HepG2 (cell line): ENCODE results near the gene FRMD4A. TPM values are rescaled to one million over a fixed set of nuclear protein-coding genes. Genes with fewer than 3 reads are reported as not detected.

ENCODE experiments used
- ATAC-seq: fragments of 200-7000 bp; cut with Tn5 transposase; 3 replicates; pipeline ENCODE4 v1.9.1; 2020; ENCODE audit warnings: mild to moderate bottlenecking, moderate library complexity
- BruUV-seq: library from RNA; stranded (reverse); fragments of 400-500 nt; replicated peaks from 2 replicates; lab custom pipeline; 2021; lab: Mats Ljungman, UMichigan
- CTCF ChIA-PET: fragments of 300-600 bp; formaldehyde crosslinking; extraction: SDS; loops from one replicate; lab custom pipeline; 2021; ENCODE audit warnings: low total read pairs, inconsistent platforms, low intra/inter-chr PET ratio; lab: Yijun Ruan, JAX
- POLR2A ChIA-PET: fragments of 350-600 bp; sonication (Branson Sonifier 250); formaldehyde crosslinking; loops from one replicate; lab custom pipeline; 2020; ENCODE audit warnings: antibody characterized with exemption, inconsistent platforms; lab: Yijun Ruan, JAX
- DNase-seq: peaks from one replicate; pipeline ENCODE4 v3.0.0-alpha.2; 2015; ENCODE audit warnings: low spot score
- FAIRE-seq: peaks from 3 replicates; lab custom pipeline; 2011; peaks lifted over from hg19 to GRCh38; lab: Jason Lieb, UNC
- H2AFZ ChIP-seq: one replicate; pipeline ENCODE4 v1.6.1; 2011; ENCODE audit warnings: low read length, inconsistent platforms
- H3K27ac ChIP-seq: fragments of 300-600 bp; 3 replicates; pipeline ENCODE4 v1.8.0; 2011; ENCODE audit warnings: mixed run types, mild to moderate bottlenecking, mixed read lengths, low read length, inconsistent platforms; ENCODE audit not compliant: insufficient read depth; ENCODE audit errors: extremely low read length
- H3K27me3 ChIP-seq, 2 experiments: fragments of 200-600 bp in 1 of 2; 2 replicates in 1 of 2; 3 replicates in 1 of 2; pipeline versions ENCODE4 v1.6.0 to v1.8.0; 2011; ENCODE audit warnings: low read length in 2 of 2, mild to moderate bottlenecking in 2 of 2, moderate library complexity in 2 of 2, inconsistent platforms in 1 of 2; ENCODE audit not compliant: insufficient read depth in 2 of 2, control insufficient read depth in 1 of 2
- H3K36me3 ChIP-seq, 2 experiments: fragments of 200-600 bp in 1 of 2; replicated peaks in 1 of 2; 2 replicates in 1 of 2; 3 replicates in 1 of 2; pipeline versions ENCODE4 v1.5.1 to v1.8.0; 2011; ENCODE audit warnings: low read length in 2 of 2, inconsistent platforms in 1 of 2; ENCODE audit not compliant: insufficient read depth in 2 of 2, control insufficient read depth in 1 of 2
- H3K4me1 ChIP-seq: 2 replicates; pipeline ENCODE4 v1.5.1; 2012; ENCODE audit warnings: low read length, inconsistent platforms; ENCODE audit not compliant: insufficient read depth
- H3K4me2 ChIP-seq: 2 replicates; pipeline ENCODE4 v1.6.0; 2011; ENCODE audit warnings: low read depth, low read length, inconsistent platforms
- H3K4me3 ChIP-seq, 3 experiments: fragments of 200-600 bp in 1 of 3; sonication (generic), shearing (Covaris generic) in 1 of 3; replicated peaks in 1 of 3; 2 replicates each; pipeline ENCODE4 v1.5.1; 2011 to 2016; ENCODE audit warnings: low read length in 3 of 3, inconsistent platforms in 2 of 3, low read depth in 2 of 3, mild to moderate bottlenecking in 2 of 3, control low read depth in 1 of 3, mixed read lengths in 1 of 3; ENCODE audit not compliant: insufficient read depth in 1 of 3
- H3K79me2 ChIP-seq: one replicate; pipeline ENCODE4 v1.6.1; 2011; ENCODE audit warnings: low read length, inconsistent platforms; ENCODE audit not compliant: insufficient read depth
- H3K9ac ChIP-seq: 2 replicates; pipeline ENCODE4 v1.6.0; 2011; ENCODE audit warnings: mild to moderate bottlenecking, low read depth, low read length, inconsistent platforms; ENCODE audit not compliant: insufficient read depth
- H3K9me3 ChIP-seq: 2 replicates; pipeline ENCODE4 v1.5.1; 2012; ENCODE audit warnings: mild to moderate bottlenecking, low read length
- H4K20me1 ChIP-seq: 2 replicates; pipeline ENCODE4 v1.6.0; 2011; ENCODE audit warnings: inconsistent platforms, mild to moderate bottlenecking, low read length, moderate library complexity; ENCODE audit not compliant: insufficient read depth
- ARID4A ChIP-seq: sonication (generic); formaldehyde crosslinking; IDR thresholded peaks from 2 replicates; pipeline ENCODE4 v1.5.0; 2020; ENCODE audit warnings: mild to moderate bottlenecking, missing genetic modification reagents, borderline replicate concordance
- ARNT2 ChIP-seq: sonication (generic); formaldehyde crosslinking; IDR thresholded peaks from 2 replicates; pipeline ENCODE4 v1.8.0; 2022; ENCODE audit warnings: mild to moderate bottlenecking, low read depth, missing genetic modification reagents, moderate library complexity
- GPN1 ChIP-seq: sonication (generic); formaldehyde crosslinking; IDR thresholded peaks from 2 replicates; pipeline ENCODE4 v1.5.1; 2020; ENCODE audit warnings: missing genetic modification reagents, borderline replicate concordance
- JUNB ChIP-seq: sonication (generic); formaldehyde crosslinking; IDR thresholded peaks from 2 replicates; pipeline ENCODE4 v1.8.0; 2022; ENCODE audit warnings: missing genetic modification reagents, mild to moderate bottlenecking, borderline replicate concordance
- KAT7 ChIP-seq: IDR thresholded peaks from 2 replicates; pipeline ENCODE4 v1.6.1; 2018; ENCODE audit warnings: borderline replicate concordance, missing compliant biosample characterization
- RAD51 ChIP-seq: fragments of 450-650 bp; IDR thresholded peaks from 2 replicates; pipeline ENCODE4 v1.6.1; 2016; ENCODE audit warnings: borderline replicate concordance
- RBFOX2 ChIP-seq: fragments of 200-400 bp; formaldehyde crosslinking; IDR thresholded peaks from 2 replicates; pipeline ENCODE4 v1.6.1; 2017; ENCODE audit warnings: low read depth, mild to moderate bottlenecking, low read length
- SCMH1 ChIP-seq: sonication (generic); formaldehyde crosslinking; IDR thresholded peaks from 2 replicates; pipeline ENCODE4 v1.9.0; 2021; ENCODE audit warnings: missing genetic modification reagents, mild to moderate bottlenecking, borderline replicate concordance
- TAF1 ChIP-seq: sonication (generic); formaldehyde crosslinking; IDR thresholded peaks from 2 replicates; pipeline ENCODE4 v1.4.0; 2020; ENCODE audit warnings: missing genetic modification reagents
- TRIM22 ChIP-seq: fragments of 450-650 bp; IDR thresholded peaks from 2 replicates; pipeline ENCODE4 v1.6.1; 2017
- ZBTB44 ChIP-seq: sonication (generic); formaldehyde crosslinking; IDR thresholded peaks from 2 replicates; pipeline ENCODE4 v1.4.0; 2020; ENCODE audit warnings: missing genetic modification reagents
- ZNF180 ChIP-seq: sonication (generic); formaldehyde crosslinking; IDR thresholded peaks from 2 replicates; pipeline ENCODE4 v1.4.0; 2020; ENCODE audit warnings: low read depth, missing genetic modification reagents, borderline replicate concordance
- ZNF451 ChIP-seq: sonication (generic); formaldehyde crosslinking; IDR thresholded peaks from 2 replicates; pipeline ENCODE4 v1.5.0; 2020; ENCODE audit warnings: mild to moderate bottlenecking, missing genetic modification reagents
- ZNF577 ChIP-seq: sonication (generic); formaldehyde crosslinking; IDR thresholded peaks from 2 replicates; pipeline ENCODE4 v1.4.0; 2020; ENCODE audit warnings: mild to moderate bottlenecking, low read depth, missing genetic modification reagents, borderline replicate concordance
- ZNF784 ChIP-seq: sonication (generic); formaldehyde crosslinking; IDR thresholded peaks from 2 replicates; pipeline ENCODE4 v1.5.1; 2020; ENCODE audit warnings: missing genetic modification reagents, mild to moderate bottlenecking, borderline replicate concordance
- WGBS: methylation state at CpG from one replicate; pipeline ENCODE4 v1.1.6; 2017; ENCODE audit warnings: low lambda C conversion rate; 5-methylcytosine and 5-hydroxymethylcytosine counted together
- in situ Hi-C: cut with HindIII; loops from 2 replicates; pipeline ENCODE4 v1.10.0; 2017; ENCODE audit warnings: low pct_unique_long_range_greater_than_20kb; ENCODE audit not compliant: extremely low pct_ligation_motif_present
- intact Hi-C: fragments of 100-400 bp; cut with micrococcal nuclease; formaldehyde crosslinking; loops from one replicate; pipeline ENCODE4 v1.10.0; 2022; ENCODE audit not compliant: unreplicated experiment
- polyA plus RNA-seq, 8 experiments: library from polyadenylated mRNA; depleted of rRNA in 3 of 8; stranded (reverse) in 7 of 8; unstranded in 1 of 8; fragments of >200 nt; fragmentation: Illumina TruSeq in 4 of 8; extraction: Trizol in 4 of 8; gene quantifications; 2 replicates each; pipeline versions ENCODE4 v1.2.1 to v1.2.3, GENCODE V29; 2011 to 2016; ENCODE audit warnings: low read depth in 4 of 8, missing spikeins in 1 of 8, mixed read lengths in 1 of 8; ENCODE audit not compliant: insufficient read depth in 1 of 8
- total RNA-seq, 5 experiments: library from RNA; depleted of rRNA; stranded (reverse); fragments of >200 nt; fragmentation: Illumina TruSeq; extraction: Trizol; gene quantifications; 2 replicates each; pipeline ENCODE4 v1.2.3, GENCODE V29; 2016; ENCODE audit warnings: low read depth in 1 of 5

The FRMD4A gene
- total and polyA plus RNA-seq, 2 of the 13 experiments (the other 11 are each of a cell fraction or from before 2014, with no cell fraction given) = 0.09 to 0.26 TPM

- peaks cover 0 to 37% of the 10 kb centered on the region in 2 experiments; a peak in 4 of 5 replicates for H3K27me3 ChIP-seq
- ChIA-PET CTCF (no interaction called here), POLR2A (no interaction called here)
- no peaks in the 10 kb centered on the region for H3K9me3 ChIP-seq
- ATAC-seq = no peak
- no TSS peak for BruUV-seq
- H3K27ac ChIP-seq = no peak overlapping the region
- H3K79me2 ChIP-seq = no peaks in the 10 kb centered on the region
- no peaks in the 10 kb centered on the region for H4K20me1 ChIP-seq
- peaks cover 31% of the 10 kb centered on the region for H3K4me1 ChIP-seq
- no peaks in the 10 kb centered on the region for H3K36me3 ChIP-seq
- intact Hi-C loops = loop anchor here (5.0 kb wide), 1 partner anchor 57 kb away; no protein-coding TSS in a partner anchor
- FAIRE-seq = no peak
- no peak overlapping the region for H3K4me2 ChIP-seq
- DNase-seq = no peak
- 75% methylated on average over 9 of the region's 12 CpGs for WGBS
- H3K9ac ChIP-seq = no peak overlapping the region
- in situ Hi-C loops = no loop called here
- H3K4me3 ChIP-seq = no peak overlapping the region
- no peak overlapping the region for H2AFZ ChIP-seq
- no peak for TF ChIP-seq GPN1 (CRISPR knock-in tag)
- TF ChIP-seq ZNF577 = no peak
- no peak for TF ChIP-seq ZNF784 (CRISPR knock-in tag)
- no peak for TF ChIP-seq ZNF451 (CRISPR knock-in tag)
- no peak for TF ChIP-seq ZNF180 (CRISPR knock-in tag)
- no peak for TF ChIP-seq SCMH1 (CRISPR knock-in tag)
- TF ChIP-seq ARID4A (CRISPR knock-in tag) = no peak
- no peak for TF ChIP-seq JUNB (CRISPR knock-in tag)
- no peak for TF ChIP-seq TRIM22
- TF ChIP-seq RBFOX2 = no peak
- TF ChIP-seq TAF1 = no peak
- TF ChIP-seq ARNT2 (CRISPR knock-in tag) = no peak
- TF ChIP-seq RAD51 = no peak
- no peak for TF ChIP-seq KAT7
- TF ChIP-seq ZBTB44 (CRISPR knock-in tag) = no peak
Measured at GRCh38 chr10:13709931-13710650, 620.6 kb downstream of the FRMD4A start.
